Uterus (tissue), 2 donors: Measurements from ENCODE around the gene OPRM1.

Source experiments
- POLR2A ChIP-seq, 2 donors: fragments of 450-650 bp; IDR thresholded peaks; one replicate each; pipeline ENCODE4 v1.6.1; 2016; ENCODE audit warnings: antibody characterized with exemption in 2 of 2, mild to moderate bottlenecking in 1 of 2, moderate library complexity in 1 of 2
- TF ChIP-seq, protein P1 (sequence below), 4 experiments: fragments of 200-600 bp in 2 of 4; fragments of 450-650 bp in 2 of 4; sonication (generic) in 2 of 4; IDR thresholded peaks; one replicate each; pipeline ENCODE4 v1.5.1; 2016 to 2019; ENCODE audit warnings: antibody characterized with exemption in 4 of 4, mild to moderate bottlenecking in 2 of 4, moderate library complexity in 1 of 4

DNA sequence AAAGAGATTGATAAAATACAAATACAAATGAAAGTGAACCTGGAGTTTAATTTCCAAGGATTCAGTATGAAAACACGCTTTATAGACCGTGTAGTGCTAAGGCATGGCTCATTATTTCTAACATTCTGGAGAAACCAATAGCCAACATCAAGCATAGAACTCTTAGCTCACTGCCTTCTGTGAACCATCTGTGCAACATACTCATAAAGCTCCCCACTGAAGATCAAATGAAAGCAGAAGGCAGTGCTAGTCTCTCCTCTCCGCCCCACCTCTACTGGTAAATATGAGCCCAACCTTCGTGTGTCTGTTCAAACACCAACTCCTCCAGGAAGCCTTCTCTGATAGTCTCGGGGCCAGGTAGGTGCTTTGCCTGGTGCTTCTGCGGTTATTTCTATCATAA lies 163.9 kb downstream of the OPRM1 start:
- TF ChIP-seq, protein P1, sequence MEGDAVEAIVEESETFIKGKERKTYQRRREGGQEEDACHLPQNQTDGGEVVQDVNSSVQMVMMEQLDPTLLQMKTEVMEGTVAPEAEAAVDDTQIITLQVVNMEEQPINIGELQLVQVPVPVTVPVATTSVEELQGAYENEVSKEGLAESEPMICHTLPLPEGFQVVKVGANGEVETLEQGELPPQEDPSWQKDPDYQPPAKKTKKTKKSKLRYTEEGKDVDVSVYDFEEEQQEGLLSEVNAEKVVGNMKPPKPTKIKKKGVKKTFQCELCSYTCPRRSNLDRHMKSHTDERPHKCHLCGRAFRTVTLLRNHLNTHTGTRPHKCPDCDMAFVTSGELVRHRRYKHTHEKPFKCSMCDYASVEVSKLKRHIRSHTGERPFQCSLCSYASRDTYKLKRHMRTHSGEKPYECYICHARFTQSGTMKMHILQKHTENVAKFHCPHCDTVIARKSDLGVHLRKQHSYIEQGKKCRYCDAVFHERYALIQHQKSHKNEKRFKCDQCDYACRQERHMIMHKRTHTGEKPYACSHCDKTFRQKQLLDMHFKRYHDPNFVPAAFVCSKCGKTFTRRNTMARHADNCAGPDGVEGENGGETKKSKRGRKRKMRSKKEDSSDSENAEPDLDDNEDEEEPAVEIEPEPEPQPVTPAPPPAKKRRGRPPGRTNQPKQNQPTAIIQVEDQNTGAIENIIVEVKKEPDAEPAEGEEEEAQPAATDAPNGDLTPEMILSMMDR (IDR thresholded peaks at IDR 0.05), result no peak
- no peak for TF ChIP-seq POLR2A (IDR thresholded peaks at IDR 0.05)
